IPS-18a (cell line): ENCODE data around the gene PKD1.

Source experiments
- H3K27ac ChIP-seq: one replicate; pipeline ENCODE4 v1.5.1; 2013; ENCODE audit warnings: low read length
- H3K27me3 ChIP-seq: one replicate; pipeline ENCODE4 v1.6.1; 2013; ENCODE audit warnings: mild to moderate bottlenecking, low read length; ENCODE audit not compliant: control insufficient read depth, insufficient read depth
- H3K36me3 ChIP-seq: one replicate; pipeline ENCODE4 v1.6.1; 2013; ENCODE audit warnings: low read depth, low read length; ENCODE audit not compliant: control insufficient read depth
- H3K4me1 ChIP-seq: one replicate; pipeline ENCODE4 v1.6.1; 2013; ENCODE audit warnings: low read depth, low read length; ENCODE audit not compliant: control insufficient read depth
- H3K4me3 ChIP-seq: one replicate; pipeline ENCODE4 v1.5.1; 2013; ENCODE audit warnings: low read length
- H3K9ac ChIP-seq: one replicate; pipeline ENCODE4 v1.6.1; 2013; ENCODE audit warnings: mild to moderate bottlenecking, low read length, moderate library complexity
- H3K9me3 ChIP-seq: one replicate; pipeline ENCODE4 v1.6.1; 2013; ENCODE audit warnings: low read depth, low read length; ENCODE audit not compliant: control insufficient read depth

PKD1 gene

DNA sequence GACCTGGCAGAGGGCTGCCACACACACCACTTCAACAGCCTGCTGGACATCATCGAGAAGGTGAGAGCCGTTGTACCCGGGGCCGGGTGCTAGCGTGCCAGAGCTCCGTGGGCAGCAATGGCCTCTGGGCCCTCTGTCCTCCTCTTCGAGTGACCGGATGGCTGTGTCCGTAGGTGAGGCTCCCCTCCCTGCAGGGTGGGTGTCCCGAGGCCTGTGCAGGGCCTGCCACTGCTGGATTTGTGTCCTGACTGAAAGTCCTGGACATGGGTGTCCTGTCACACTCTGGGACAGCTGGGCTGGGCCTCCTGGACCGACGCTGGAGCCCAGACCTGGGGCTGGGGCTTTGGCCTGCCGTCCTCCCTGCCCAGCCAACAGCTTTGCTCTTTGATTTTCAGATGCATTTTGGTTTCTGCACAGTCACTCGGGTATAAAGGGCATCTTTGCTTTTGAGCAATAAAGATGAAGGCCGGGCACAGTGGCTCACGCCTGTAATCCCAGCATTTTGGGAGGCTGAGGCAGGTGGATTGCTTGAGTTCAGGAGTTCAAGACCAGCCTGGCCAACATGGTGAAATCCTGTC, 71.2 kb downstream of the PKD1 start:
- Histone ChIP-seq H3K9ac (no peak overlapping the region), H3K4me1 (no peaks in the 10 kb centered on the region), H3K9me3 (no peaks in the 10 kb centered on the region), H3K36me3 (peaks cover 12% of the 10 kb centered on the region), H3K27me3 (no peaks in the 10 kb centered on the region), H3K27ac (no peak overlapping the region), H3K4me3 (no peak overlapping the region)

DNA sequence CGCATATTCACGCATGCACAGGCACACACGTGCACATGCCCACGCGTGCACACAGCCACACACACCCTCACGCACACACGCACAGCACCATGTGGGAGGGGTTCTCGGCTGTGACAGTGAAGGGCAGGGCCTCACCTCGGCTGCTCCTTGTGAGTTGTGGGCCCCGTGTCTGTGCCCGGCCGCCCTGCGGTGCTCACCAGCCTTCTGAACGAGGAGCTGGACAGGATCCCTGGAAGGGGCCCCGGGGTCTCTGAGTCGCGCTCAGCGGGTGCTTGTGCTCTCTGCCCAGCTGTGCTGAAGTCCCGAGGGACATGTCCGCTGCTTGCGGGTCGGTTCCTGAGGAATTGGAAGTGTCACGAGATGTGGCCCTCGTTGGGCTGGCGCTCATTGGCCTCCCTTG, 71.8 kb downstream of the PKD1 start:
- peaks cover 12% of the 10 kb centered on the region for H3K36me3 ChIP-seq
- H3K4me1 ChIP-seq = no peaks in the 10 kb centered on the region
- no peak overlapping the region for H3K9ac ChIP-seq

DNA sequence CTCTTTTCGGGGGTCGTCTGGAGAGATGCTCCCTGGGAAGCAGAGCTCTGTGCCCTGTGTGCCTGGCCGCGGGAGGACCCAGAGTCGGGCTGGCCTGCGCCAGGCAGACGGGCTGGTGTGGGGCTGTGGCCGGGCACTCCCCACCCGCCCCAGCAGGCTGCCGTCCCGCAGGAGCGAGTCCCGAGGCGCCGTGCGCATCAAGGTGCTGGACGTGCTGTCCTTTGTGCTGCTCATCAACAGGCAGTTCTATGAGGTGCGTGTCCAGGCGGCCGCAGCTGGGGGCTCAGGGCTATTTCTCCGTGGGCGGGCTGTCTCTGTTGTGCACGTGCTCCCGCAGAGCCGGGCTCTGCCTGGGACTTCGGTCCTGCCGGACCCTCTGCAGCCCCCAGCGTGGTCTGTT, 72.9 kb downstream of the PKD1 start:
- H3K4me3 ChIP-seq = no peak overlapping the region
- H3K9me3 ChIP-seq = no peaks in the 10 kb centered on the region
- peaks cover 12% of the 10 kb centered on the region for H3K36me3 ChIP-seq
- no peak overlapping the region for H3K9ac ChIP-seq
- no peaks in the 10 kb centered on the region for H3K4me1 ChIP-seq
- H3K27ac ChIP-seq = no peak overlapping the region
- H3K27me3 ChIP-seq = no peaks in the 10 kb centered on the region

More for the DNA sequence above, 71.8 kb downstream of the PKD1 start:
- no peaks in the 10 kb centered on the region for H3K27me3 ChIP-seq
- no peak overlapping the region for H3K4me3 ChIP-seq
- H3K27ac ChIP-seq = no peak overlapping the region
- no peaks in the 10 kb centered on the region for H3K9me3 ChIP-seq

DNA sequence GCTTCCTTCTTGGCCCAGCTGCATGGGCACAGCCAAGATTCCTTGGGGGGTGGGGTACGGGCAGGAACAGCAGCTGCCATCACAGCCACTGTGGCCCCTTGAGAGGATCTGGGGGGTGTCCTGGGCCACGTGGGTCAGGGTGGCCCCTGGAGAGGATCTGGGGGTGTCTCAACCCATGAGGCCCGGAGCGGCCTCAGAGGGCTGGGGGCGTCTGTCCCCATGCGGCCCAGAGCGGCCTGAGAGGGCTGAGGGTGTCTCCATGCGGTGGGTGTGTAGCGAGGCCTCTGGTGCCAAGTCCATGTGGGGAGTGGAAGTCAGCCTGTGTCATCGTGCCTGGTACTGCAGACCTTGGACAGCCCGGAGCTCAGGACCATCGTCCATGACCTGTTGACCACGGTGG, 74.2 kb downstream of the PKD1 start:
- Histone ChIP-seq H3K27me3 (no peaks in the 10 kb centered on the region), H3K27ac (no peak overlapping the region), H3K4me3 (no peak overlapping the region), H3K9me3 (no peaks in the 10 kb centered on the region), H3K9ac (no peak overlapping the region), H3K36me3 (peaks cover 12% of the 10 kb centered on the region), H3K4me1 (no peaks in the 10 kb centered on the region)

DNA sequence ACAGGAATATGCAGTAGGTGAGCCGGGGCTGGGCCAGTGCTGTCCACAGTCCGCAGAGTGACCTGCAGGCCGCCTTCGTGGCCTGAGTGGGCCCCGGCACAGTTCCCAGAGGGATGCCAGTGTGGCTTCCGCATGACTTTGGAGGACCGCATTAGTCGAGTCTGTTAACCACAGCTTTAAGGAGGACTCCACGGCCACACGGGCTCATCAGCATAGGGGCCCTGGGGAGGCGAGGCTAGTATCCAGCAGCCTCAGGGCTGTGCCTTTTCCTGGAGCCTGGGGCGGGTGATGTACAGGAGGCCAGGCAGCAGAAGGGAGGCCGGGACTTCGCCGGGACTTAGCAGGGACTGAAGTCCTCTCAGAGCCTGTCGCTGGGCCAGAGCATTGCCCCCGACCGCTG, 74.7 kb downstream of the PKD1 start:
- no peak overlapping the region for H3K4me3 ChIP-seq
- H3K27ac ChIP-seq = no peak overlapping the region
- H3K36me3 ChIP-seq = peaks cover 9% of the 10 kb centered on the region
- no peaks in the 10 kb centered on the region for H3K27me3 ChIP-seq
- H3K4me1 ChIP-seq = no peaks in the 10 kb centered on the region
- H3K9me3 ChIP-seq = no peaks in the 10 kb centered on the region
- no peak overlapping the region for H3K9ac ChIP-seq

DNA sequence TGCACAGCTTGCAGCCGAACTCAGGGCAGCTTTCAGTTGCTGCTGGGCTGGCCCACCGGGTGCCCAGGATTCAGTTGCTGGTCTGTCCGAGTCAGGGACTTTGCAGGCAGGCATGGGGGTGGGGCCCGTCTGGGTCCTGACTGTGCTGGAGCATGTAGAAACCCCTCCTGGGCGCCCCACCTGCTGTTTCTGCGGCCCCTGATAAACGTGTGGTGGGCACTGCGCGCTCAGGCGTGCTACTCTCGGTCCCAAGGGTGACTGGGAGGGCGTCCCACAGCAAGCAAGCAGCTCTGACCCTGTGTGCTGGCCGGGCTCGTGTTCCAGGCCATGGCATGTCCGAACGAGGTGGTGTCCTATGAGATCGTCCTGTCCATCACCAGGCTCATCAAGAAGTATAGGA, 75.4 kb downstream of the PKD1 start:
- no peaks in the 10 kb centered on the region for H3K27me3 ChIP-seq
- peaks cover 3% of the 10 kb centered on the region for H3K36me3 ChIP-seq
- H3K4me3 ChIP-seq = no peak overlapping the region
- no peaks in the 10 kb centered on the region for H3K4me1 ChIP-seq
- H3K9me3 ChIP-seq = no peaks in the 10 kb centered on the region
- no peak overlapping the region for H3K27ac ChIP-seq
- no peak overlapping the region for H3K9ac ChIP-seq

DNA sequence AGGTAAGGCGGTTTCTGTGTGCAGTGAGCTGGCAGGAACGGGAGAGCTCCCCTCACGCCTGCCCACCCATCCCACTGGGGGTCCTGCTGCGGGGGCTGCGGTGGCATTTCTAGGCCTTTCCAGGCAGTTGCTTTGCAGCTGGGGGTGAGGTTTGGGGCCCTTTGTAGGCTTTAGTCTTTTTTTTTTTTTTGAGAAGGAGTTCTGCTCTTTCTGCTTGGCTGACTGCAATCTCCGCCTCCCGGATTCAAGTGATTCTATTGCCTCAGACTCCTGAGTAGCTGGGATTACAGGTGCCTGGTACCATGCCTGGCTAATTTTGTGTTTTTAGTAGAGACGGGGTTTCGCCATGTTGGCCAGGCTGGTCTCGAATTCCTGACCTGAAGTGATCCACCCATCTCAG, 76.8 kb downstream of the PKD1 start:
- no peak overlapping the region for H3K27ac ChIP-seq
- H3K4me1 ChIP-seq = no peaks in the 10 kb centered on the region
- peaks cover 3% of the 10 kb centered on the region for H3K36me3 ChIP-seq
- no peak overlapping the region for H3K9ac ChIP-seq
- H3K9me3 ChIP-seq = no peaks in the 10 kb centered on the region
- H3K4me3 ChIP-seq = no peak overlapping the region
- H3K27me3 ChIP-seq = no peaks in the 10 kb centered on the region

DNA sequence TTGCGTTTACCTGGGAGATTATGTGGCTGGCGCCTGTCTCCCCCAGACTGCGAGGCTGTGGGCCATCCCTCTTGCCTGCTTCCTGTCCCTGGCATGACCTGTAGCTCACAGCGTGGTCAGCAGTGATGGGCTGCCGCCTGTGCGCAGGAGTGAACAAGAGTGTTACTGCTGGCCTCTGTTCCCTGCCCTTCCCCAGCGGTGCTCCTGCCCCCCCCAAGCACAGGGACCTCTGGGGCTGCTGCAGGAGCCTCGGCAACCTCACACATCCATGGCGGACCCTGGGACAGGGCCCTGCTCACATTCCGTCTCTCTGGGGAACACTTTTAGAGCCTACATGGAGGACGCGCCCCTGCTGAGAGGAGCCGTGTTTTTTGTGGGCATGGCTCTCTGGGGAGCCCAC, 77.3 kb downstream of the PKD1 start:
- Histone ChIP-seq H3K9ac (no peak overlapping the region), H3K9me3 (no peaks in the 10 kb centered on the region), H3K4me1 (no peaks in the 10 kb centered on the region), H3K36me3 (peaks cover 7% of the 10 kb centered on the region), H3K27ac (no peak overlapping the region), H3K27me3 (no peaks in the 10 kb centered on the region), H3K4me3 (no peak overlapping the region)

DNA sequence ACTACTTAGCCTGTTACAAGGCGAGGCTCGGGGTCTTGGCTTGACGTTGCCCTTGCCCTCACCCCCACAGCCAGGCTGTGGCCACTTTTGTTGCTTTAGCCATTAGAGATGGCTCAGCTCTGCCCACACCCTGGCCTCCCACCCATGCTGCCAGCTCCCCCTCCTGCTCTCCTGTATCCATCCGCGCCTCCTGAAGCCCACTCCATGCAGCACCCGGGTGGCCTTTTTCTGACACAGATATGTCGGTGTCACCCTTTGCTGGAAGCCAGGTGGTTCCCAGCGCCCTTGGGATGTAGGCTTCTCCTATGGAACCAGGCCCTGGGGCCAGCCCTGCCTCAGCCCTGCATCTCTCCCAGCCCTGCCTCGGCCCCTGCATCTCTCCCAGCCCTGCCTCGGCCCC, 78.3 kb downstream of the PKD1 start:
- no peak overlapping the region for H3K4me3 ChIP-seq
- no peaks in the 10 kb centered on the region for H3K4me1 ChIP-seq
- H3K36me3 ChIP-seq = peaks cover 7% of the 10 kb centered on the region
- H3K27me3 ChIP-seq = no peaks in the 10 kb centered on the region
- H3K9me3 ChIP-seq = no peaks in the 10 kb centered on the region
- no peak overlapping the region for H3K27ac ChIP-seq
- no peak overlapping the region for H3K9ac ChIP-seq

DNA sequence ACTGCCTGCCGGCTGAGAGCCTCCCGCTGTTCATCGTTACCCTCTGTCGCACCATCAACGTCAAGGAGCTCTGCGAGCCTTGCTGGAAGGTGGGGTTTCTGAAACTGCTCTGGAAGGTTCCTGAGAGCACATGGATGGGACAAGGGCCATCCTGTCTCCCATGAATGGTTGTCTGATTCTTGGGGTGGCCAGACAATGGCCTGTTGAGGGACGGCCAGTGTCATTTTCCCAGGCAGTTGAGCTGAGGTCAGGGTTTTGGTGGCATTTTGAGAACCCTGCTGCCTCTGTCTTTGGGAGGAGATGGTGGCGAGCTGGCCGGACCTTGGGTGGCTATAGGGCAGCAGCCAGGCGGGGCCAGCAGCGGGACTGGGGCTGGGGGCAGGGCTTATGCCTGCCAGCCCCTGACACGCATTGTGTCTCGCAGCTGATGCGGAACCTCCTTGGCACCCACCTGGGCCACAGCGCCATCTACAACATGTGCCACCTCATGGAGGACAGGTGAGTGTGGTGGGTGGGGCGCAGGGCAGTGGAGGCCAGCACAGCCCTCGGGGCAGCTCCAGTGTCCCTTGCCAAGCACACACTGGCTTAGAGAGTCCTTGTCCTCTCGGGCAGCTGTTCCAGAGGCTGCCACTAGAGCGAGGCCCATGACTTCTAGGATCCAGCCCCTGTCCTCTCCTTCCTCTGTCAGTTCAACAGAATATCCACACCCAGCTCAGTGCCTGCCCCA, 78.9 kb downstream of the PKD1 start:
- H3K9ac ChIP-seq = no peak overlapping the region

DNA sequence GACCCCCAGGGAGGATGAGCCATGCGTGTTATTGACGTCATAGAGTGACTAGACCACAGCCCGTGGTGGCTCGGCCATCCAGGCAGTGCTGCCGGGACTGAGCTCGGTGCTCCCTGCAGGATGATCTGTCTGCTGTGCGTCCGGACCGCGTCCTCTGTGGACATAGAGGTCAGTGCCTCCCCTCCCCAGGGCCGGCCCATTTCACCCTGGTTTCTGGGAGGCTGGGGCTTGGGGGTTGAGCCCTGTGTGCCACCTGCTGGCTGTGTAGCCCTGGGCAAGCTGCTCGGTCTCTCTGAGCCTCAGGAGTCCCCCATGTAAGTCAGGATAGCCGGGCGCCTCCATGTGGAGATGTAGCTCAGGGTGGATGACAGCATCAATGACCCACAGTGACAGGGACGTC, 79.6 kb downstream of the PKD1 start:
- Histone ChIP-seq H3K27ac (no peak overlapping the region), H3K27me3 (no peaks in the 10 kb centered on the region), H3K4me3 (no peak overlapping the region), H3K9ac (no peak overlapping the region), H3K4me1 (no peaks in the 10 kb centered on the region), H3K36me3 (peaks cover 4% of the 10 kb centered on the region), H3K9me3 (no peaks in the 10 kb centered on the region)

More for the DNA sequence above, 78.9 kb downstream of the PKD1 start:
- Histone ChIP-seq H3K9me3 (no peaks in the 10 kb centered on the region), H3K4me1 (no peaks in the 10 kb centered on the region), H3K27ac (no peak overlapping the region), H3K4me3 (no peak overlapping the region), H3K36me3 (peaks cover 4% of the 10 kb centered on the region), H3K27me3 (no peaks in the 10 kb centered on the region)

DNA sequence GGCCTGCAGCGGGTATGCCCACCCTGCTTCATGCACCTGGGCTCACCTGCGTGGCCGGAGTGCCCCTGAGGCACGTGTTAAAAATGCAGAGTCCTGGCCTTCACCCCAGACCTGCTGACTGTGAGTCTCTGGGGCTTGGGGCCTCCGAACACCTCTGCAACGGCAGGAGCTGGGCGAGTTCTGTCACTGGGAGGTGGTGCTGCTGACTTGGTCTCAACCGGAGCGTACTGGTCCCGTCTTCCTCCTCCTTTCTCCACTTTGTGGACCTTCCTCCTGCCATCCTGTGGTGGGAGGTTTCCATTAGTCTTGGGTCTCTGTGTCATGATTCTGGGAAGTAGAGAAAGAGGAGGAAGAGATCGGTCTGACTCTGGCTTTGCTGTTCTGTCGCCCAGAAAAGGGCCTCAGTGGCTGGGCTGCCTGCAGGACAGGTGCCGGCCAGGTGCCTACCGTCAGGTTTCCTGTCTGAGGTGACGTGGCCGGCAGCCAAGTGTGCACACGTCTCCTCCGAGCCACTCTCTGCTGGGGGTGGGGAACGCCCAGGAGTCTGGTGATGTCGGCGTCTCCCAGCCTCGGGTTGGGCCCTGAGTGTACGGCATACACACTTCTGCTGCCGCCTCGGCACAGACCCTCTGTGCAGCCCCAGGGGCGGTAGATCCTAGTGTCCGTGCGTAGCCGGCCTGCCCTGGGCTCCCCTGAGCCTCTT, 81.0 kb downstream of the PKD1 start:
- H3K36me3 ChIP-seq = peaks cover 4% of the 10 kb centered on the region
- no peak overlapping the region for H3K27ac ChIP-seq
- no peak overlapping the region for H3K4me3 ChIP-seq
- no peaks in the 10 kb centered on the region for H3K4me1 ChIP-seq
- no peaks in the 10 kb centered on the region for H3K9me3 ChIP-seq
- H3K27me3 ChIP-seq = no peaks in the 10 kb centered on the region
- H3K9ac ChIP-seq = no peak overlapping the region
